ENCODE data around the gene KLHL29.

KLHL29 gene

GRCh38 chr2:23693606-23693951 lies 308.6 kb downstream of the KLHL29 start:
- Histone ChIP-seq H3K4me1 (ENCODE audit: control insufficient read depth in 1 of 2, insufficient read depth in 2 of 2, low read length in 2 of 2) (peaks cover 7 to 8% of the 10 kb centered on the region in 2 experiments), H3K23ac (ENCODE audit: low read length) (no peak overlapping the region), H4K12ac (ENCODE audit: low read depth, low read length) (no peak overlapping the region), H3K36me3 (ENCODE audit: control insufficient read depth in 1 of 2, insufficient read depth in 2 of 2, low read length in 2 of 2) (peaks cover 27 to 30% of the 10 kb centered on the region in 2 experiments), H3K4me3 (ENCODE audit: low read depth, low read length) (no peak overlapping the region), H4K91ac (ENCODE audit: low read depth, low read length) (no peak overlapping the region), H3K9ac (ENCODE audit: low read length) (no peak overlapping the region), H3K27me3 (ENCODE audit: insufficient read depth, low read length) (no peaks in the 10 kb centered on the region), H3K27ac (ENCODE audit: low read depth, low read length) (no peak overlapping the region), H2AK5ac (ENCODE audit: low read length) (no peak overlapping the region), H2BK120ac (ENCODE audit: insufficient read depth, low read length, poor library complexity) (no peak overlapping the region), H3K9me3 (ENCODE audit: insufficient read depth, low read depth, low read length) (peaks cover 4% of the 10 kb centered on the region), H3K4me2 (ENCODE audit: low read length) (no peak overlapping the region), H2AFZ (ENCODE audit: insufficient read depth, low read length, poor library complexity) (no peak overlapping the region), H3K14ac (ENCODE audit: low read length) (no peak overlapping the region), H3K4ac (ENCODE audit: low read depth, low read length) (no peak overlapping the region), H3K18ac (ENCODE audit: low read length) (no peak overlapping the region), H3K79me2 (ENCODE audit: control insufficient read depth, insufficient read depth, low read length, poor library complexity) (no peaks in the 10 kb centered on the region), H2BK5ac (ENCODE audit: low read depth, low read length, poor library complexity) (no peak overlapping the region), H4K8ac (ENCODE audit: low read depth, low read length) (no peak overlapping the region), H2BK12ac (ENCODE audit: low read length) (no peak overlapping the region), H3K79me1 (ENCODE audit: low read length) (no peaks in the 10 kb centered on the region)
- WGBS (ENCODE audit: extremely low coverage, insufficient coverage, insufficient read length) = no CpG with 5 or more reads among the region's 5 CpGs
- DNase-seq = no peak

DNA sequence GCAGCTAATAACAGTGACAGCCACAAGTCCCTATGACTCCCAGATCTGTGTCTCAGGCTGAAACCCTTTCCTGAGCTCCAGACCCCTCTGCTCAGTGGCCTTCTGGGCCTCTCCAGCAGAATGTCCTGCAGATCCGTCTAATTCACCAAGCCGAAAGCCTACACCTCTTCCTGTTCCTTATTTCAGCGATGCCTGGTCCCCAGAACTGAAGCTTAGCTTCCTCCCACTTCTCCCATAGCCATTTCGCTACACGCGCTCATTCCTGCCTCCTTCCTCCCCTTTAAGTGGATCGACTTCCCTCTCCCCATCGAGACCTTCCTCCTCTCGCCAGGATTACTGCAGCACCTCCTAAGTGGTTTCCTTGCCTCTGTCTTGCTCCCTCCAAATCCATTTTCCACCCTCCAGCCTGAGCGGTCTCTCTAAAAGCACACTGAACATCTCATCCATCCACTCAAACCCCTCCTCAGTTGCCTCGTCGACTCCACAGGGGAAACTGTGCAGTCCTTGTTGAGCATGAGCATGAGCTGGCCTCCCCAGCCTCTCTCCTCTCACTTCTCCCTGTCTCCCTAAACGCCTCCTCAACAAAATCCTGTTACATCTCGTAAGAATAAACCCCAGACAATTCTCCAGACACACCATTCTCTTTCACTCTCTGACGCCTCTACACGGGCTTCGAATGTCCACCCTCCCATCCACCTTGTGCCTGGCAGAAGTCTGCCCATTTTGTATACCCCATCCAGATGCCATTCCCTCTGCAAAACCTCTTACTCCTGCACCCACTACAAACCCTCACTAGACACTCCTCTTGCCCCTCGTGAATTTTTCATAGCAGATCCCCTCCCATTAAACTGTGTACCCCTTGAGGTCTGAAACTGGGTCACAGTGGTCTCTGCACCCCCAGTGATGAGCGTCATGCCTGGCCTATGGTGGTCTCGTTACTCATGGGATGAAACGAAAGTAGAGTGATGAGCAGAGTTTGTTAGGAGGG lies 309.4 kb downstream of the KLHL29 start:
- WGBS (ENCODE audit: extremely low coverage, insufficient coverage, insufficient read length) = 100% methylated on average over 2 of the region's 21 CpGs
- Histone ChIP-seq H3K23ac (ENCODE audit: low read length) (no peak overlapping the region), H3K27me3 (ENCODE audit: insufficient read depth, low read length) (no peaks in the 10 kb centered on the region)

GRCh38 chr2:23695214-23695889 lies 310.4 kb downstream of the KLHL29 start:
- Histone ChIP-seq H3K18ac (ENCODE audit: low read length) (no peak overlapping the region), H4K12ac (ENCODE audit: low read depth, low read length) (no peak overlapping the region), H3K27ac (ENCODE audit: low read depth, low read length) (no peak overlapping the region), H4K91ac (ENCODE audit: low read depth, low read length) (no peak overlapping the region), H3K36me3 (ENCODE audit: control insufficient read depth in 1 of 2, insufficient read depth in 2 of 2, low read length in 2 of 2) (peaks cover 35 to 42% of the 10 kb centered on the region in 2 experiments), H3K23ac (ENCODE audit: low read length) (no peak overlapping the region), H3K14ac (ENCODE audit: low read length) (no peak overlapping the region), H2BK120ac (ENCODE audit: insufficient read depth, low read length, poor library complexity) (no peak overlapping the region), H3K4me2 (ENCODE audit: low read length) (no peak overlapping the region), H3K79me2 (ENCODE audit: control insufficient read depth, insufficient read depth, low read length, poor library complexity) (no peaks in the 10 kb centered on the region), H3K4me3 (ENCODE audit: low read depth, low read length) (no peak overlapping the region), H3K27me3 (ENCODE audit: insufficient read depth, low read length) (no peaks in the 10 kb centered on the region), H3K79me1 (ENCODE audit: low read length) (no peaks in the 10 kb centered on the region), H3K9ac (ENCODE audit: low read length) (no peak overlapping the region), H3K4ac (ENCODE audit: low read depth, low read length) (no peak overlapping the region), H2BK12ac (ENCODE audit: low read length) (no peak overlapping the region), H2AFZ (ENCODE audit: insufficient read depth, low read length, poor library complexity) (no peak overlapping the region), H4K8ac (ENCODE audit: low read depth, low read length) (no peak overlapping the region), H3K4me1 (ENCODE audit: control insufficient read depth in 1 of 2, insufficient read depth in 2 of 2, low read length in 2 of 2) (peaks cover under 1 to 1% of the 10 kb centered on the region in 2 experiments), H3K9me3 (ENCODE audit: insufficient read depth, low read depth, low read length) (peaks cover 6% of the 10 kb centered on the region), H2AK5ac (ENCODE audit: low read length) (no peak overlapping the region), H2BK5ac (ENCODE audit: low read depth, low read length, poor library complexity) (no peak overlapping the region)
- WGBS (ENCODE audit: extremely low coverage, insufficient coverage, insufficient read length) = no CpG with 5 or more reads among the region's 24 CpGs
- DNase-seq = no peak

More for the DNA sequence above, 309.4 kb downstream of the KLHL29 start:
- no peak overlapping the region for H2AFZ ChIP-seq (ENCODE audit: insufficient read depth, low read length, poor library complexity)
- H2BK12ac ChIP-seq (ENCODE audit: low read length) = no peak overlapping the region
- no peak for DNase-seq
- H3K4me3 ChIP-seq (ENCODE audit: low read depth, low read length) = no peak overlapping the region
- H2AK5ac ChIP-seq (ENCODE audit: low read length) = no peak overlapping the region
- H3K4ac ChIP-seq (ENCODE audit: low read depth, low read length) = no peak overlapping the region
- no peak overlapping the region for H3K18ac ChIP-seq (ENCODE audit: low read length)
- no peaks in the 10 kb centered on the region for H3K79me1 ChIP-seq (ENCODE audit: low read length)
- no peak overlapping the region for H3K9ac ChIP-seq (ENCODE audit: low read length)
- H3K9me3 ChIP-seq (ENCODE audit: insufficient read depth, low read depth, low read length) = peaks cover 4% of the 10 kb centered on the region
- H3K36me3 ChIP-seq (ENCODE audit: control insufficient read depth in 1 of 2, insufficient read depth in 2 of 2, low read length in 2 of 2) = peaks cover 32 to 35% of the 10 kb centered on the region in 2 experiments
- H3K4me1 ChIP-seq (ENCODE audit: control insufficient read depth in 1 of 2, insufficient read depth in 2 of 2, low read length in 2 of 2) = peaks cover 7 to 8% of the 10 kb centered on the region in 2 experiments
- H4K8ac ChIP-seq (ENCODE audit: low read depth, low read length) = no peak overlapping the region
- no peak overlapping the region for H2BK120ac ChIP-seq (ENCODE audit: insufficient read depth, low read length, poor library complexity)
- H3K14ac ChIP-seq (ENCODE audit: low read length) = no peak overlapping the region
- no peak overlapping the region for H2BK5ac ChIP-seq (ENCODE audit: low read depth, low read length, poor library complexity)
- no peak overlapping the region for H4K91ac ChIP-seq (ENCODE audit: low read depth, low read length)
- no peaks in the 10 kb centered on the region for H3K79me2 ChIP-seq (ENCODE audit: control insufficient read depth, insufficient read depth, low read length, poor library complexity)
- H4K12ac ChIP-seq (ENCODE audit: low read depth, low read length) = no peak overlapping the region
- H3K4me2 ChIP-seq (ENCODE audit: low read length) = no peak overlapping the region
- H3K27ac ChIP-seq (ENCODE audit: low read depth, low read length) = no peak overlapping the region

DNA sequence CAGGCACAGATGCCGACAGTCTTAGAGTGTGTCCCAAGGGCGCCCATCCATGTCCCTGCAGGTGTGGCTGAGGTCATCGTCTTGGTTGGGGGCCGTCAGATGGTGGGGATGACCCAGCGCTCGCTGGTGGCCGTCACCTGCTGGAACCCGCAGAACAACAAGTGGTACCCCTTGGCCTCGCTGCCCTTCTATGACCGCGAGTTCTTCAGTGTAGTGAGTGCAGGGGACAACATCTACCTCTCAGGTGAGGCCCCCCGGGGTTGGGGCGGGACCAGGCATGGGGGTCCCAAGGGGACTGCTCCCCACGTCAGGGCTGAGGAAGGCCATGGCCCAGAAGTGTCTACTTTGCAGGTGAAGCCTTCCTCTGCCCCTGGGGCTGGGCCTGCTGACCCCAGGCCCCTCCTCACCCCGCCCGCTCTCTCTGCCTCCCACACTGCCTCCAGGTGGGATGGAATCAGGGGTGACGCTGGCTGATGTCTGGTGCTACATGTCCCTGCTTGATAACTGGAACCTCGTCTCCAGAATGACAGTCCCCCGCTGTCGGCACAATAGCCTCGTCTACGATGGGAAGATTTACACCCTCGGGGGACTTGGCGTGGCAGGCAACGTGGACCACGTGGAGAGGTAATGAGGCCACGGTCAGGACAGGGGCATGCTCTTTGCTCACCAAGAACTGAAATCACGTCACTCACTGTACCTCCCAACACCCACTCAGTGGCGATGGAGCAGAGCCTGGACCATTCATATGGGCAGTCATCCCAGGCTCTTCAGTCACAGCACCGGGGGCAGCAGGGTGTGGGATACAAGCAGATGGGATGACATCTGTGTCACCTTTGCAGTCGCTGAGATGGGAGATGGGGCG lies 311.1 kb downstream of the KLHL29 start:
- H2BK5ac ChIP-seq (ENCODE audit: low read depth, low read length, poor library complexity) = no peak overlapping the region
- no peak overlapping the region for H2AK5ac ChIP-seq (ENCODE audit: low read length)
- no peak overlapping the region for H3K9ac ChIP-seq (ENCODE audit: low read length)
- peaks cover 36 to 47% of the 10 kb centered on the region in 2 experiments for H3K36me3 ChIP-seq (ENCODE audit: control insufficient read depth in 1 of 2, insufficient read depth in 2 of 2, low read length in 2 of 2)
- no peak overlapping the region for H3K23ac ChIP-seq (ENCODE audit: low read length)
- H2AFZ ChIP-seq (ENCODE audit: insufficient read depth, low read length, poor library complexity) = no peak overlapping the region
- no peak overlapping the region for H4K8ac ChIP-seq (ENCODE audit: low read depth, low read length)
- no peak overlapping the region for H2BK12ac ChIP-seq (ENCODE audit: low read length)
- H3K14ac ChIP-seq (ENCODE audit: low read length) = no peak overlapping the region
- WGBS (ENCODE audit: extremely low coverage, insufficient coverage, insufficient read length) = no CpG with 5 or more reads among the region's 32 CpGs
- no peak overlapping the region for H2BK120ac ChIP-seq (ENCODE audit: insufficient read depth, low read length, poor library complexity)
- DNase-seq = no peak
- H4K12ac ChIP-seq (ENCODE audit: low read depth, low read length) = no peak overlapping the region
- no peaks in the 10 kb centered on the region for H3K79me1 ChIP-seq (ENCODE audit: low read length)
- H3K18ac ChIP-seq (ENCODE audit: low read length) = no peak overlapping the region
- H3K4me1 ChIP-seq (ENCODE audit: control insufficient read depth in 1 of 2, insufficient read depth in 2 of 2, low read length in 2 of 2) = no peaks in the 10 kb centered on the region
- H3K79me2 ChIP-seq (ENCODE audit: control insufficient read depth, insufficient read depth, low read length, poor library complexity) = no peaks in the 10 kb centered on the region
- H3K4ac ChIP-seq (ENCODE audit: low read depth, low read length) = no peak overlapping the region
- no peak overlapping the region for H3K4me3 ChIP-seq (ENCODE audit: low read depth, low read length)
- H3K27me3 ChIP-seq (ENCODE audit: insufficient read depth, low read length) = no peaks in the 10 kb centered on the region
- H3K27ac ChIP-seq (ENCODE audit: low read depth, low read length) = no peak overlapping the region
- peaks cover 6% of the 10 kb centered on the region for H3K9me3 ChIP-seq (ENCODE audit: insufficient read depth, low read depth, low read length)
- no peak overlapping the region for H3K4me2 ChIP-seq (ENCODE audit: low read length)
- no peak overlapping the region for H4K91ac ChIP-seq (ENCODE audit: low read depth, low read length)
